IMR-90 (cell line): ENCODE data around the gene DUSP12.
A peak's percentile ranks its signal among the peaks of the same experiment; 100 is the strongest.

Experiments
- CEBPB ChIP-seq: IDR thresholded peaks from 2 replicates; pipeline ENCODE4 v1.6.1; 2012; ENCODE audit warnings: low read depth, low read length, improper control_type of control experiment
- FOS ChIP-seq: fragments of 150-350 bp; IDR thresholded peaks from 2 replicates; pipeline ENCODE4 v1.6.1; 2016; ENCODE audit warnings: low read depth, low read length
- MAFK ChIP-seq: IDR thresholded peaks from 2 replicates; pipeline ENCODE4 v1.6.1; 2012; ENCODE audit warnings: low read depth, low read length, improper control_type of control experiment
- MAZ ChIP-seq: IDR thresholded peaks from 2 replicates; pipeline ENCODE4 v1.6.1; 2012; ENCODE audit warnings: low read depth, mild to moderate bottlenecking, low read length, improper control_type of control experiment, moderate library complexity, borderline replicate concordance
- MXI1 ChIP-seq: IDR thresholded peaks from 2 replicates; pipeline ENCODE4 v1.6.1; 2012; ENCODE audit warnings: low read depth, mild to moderate bottlenecking, low read length, moderate library complexity, borderline replicate concordance
- NFE2L2 ChIP-seq: fragments of 150-350 bp; IDR thresholded peaks from 2 replicates; pipeline ENCODE4 v1.6.1; 2016; ENCODE audit warnings: low read depth, mild to moderate bottlenecking, low read length
- POLR2A ChIP-seq: IDR thresholded peaks from 2 replicates; pipeline ENCODE4 v1.6.1; 2012; ENCODE audit warnings: mild to moderate bottlenecking, low read depth, low read length
- RAD21 ChIP-seq: IDR thresholded peaks from 2 replicates; pipeline ENCODE4 v1.6.1; 2012; ENCODE audit warnings: low read length, improper control_type of control experiment
- RCOR1 ChIP-seq: IDR thresholded peaks from 2 replicates; pipeline ENCODE4 v1.6.1; 2012; ENCODE audit warnings: mild to moderate bottlenecking, low read length, improper control_type of control experiment; ENCODE audit not compliant: insufficient replicate concordance
- RFX5 ChIP-seq: IDR thresholded peaks from 2 replicates; pipeline ENCODE4 v1.8.0; 2012; ENCODE audit warnings: low read depth, mild to moderate bottlenecking, low read length, moderate library complexity
- SMC3 ChIP-seq: fragments of 150-350 bp; IDR thresholded peaks from 2 replicates; pipeline ENCODE4 v1.6.1; 2016; ENCODE audit warnings: low read depth, mild to moderate bottlenecking, antibody characterized with exemption, low read length, moderate library complexity
- TF ChIP-seq, protein P1 (sequence below): conservative IDR thresholded peaks from 2 replicates; pipeline ENCODE4 v1.5.1; 2012; ENCODE audit warnings: mild to moderate bottlenecking, low read depth, low read length, improper control_type of control experiment
- TF ChIP-seq, protein P2 (sequence below): fragments of 150-350 bp; IDR thresholded peaks from 2 replicates; pipeline ENCODE4 v1.6.1; 2016; ENCODE audit warnings: low read depth, mild to moderate bottlenecking, low read length, moderate library complexity, borderline replicate concordance
- TF ChIP-seq, protein P3 (sequence below): fragments of 150-350 bp; IDR thresholded peaks from 2 replicates; pipeline ENCODE4 v1.6.1; 2017; ENCODE audit warnings: mild to moderate bottlenecking, antibody characterized with exemption, low read length, low read depth

DNA sequence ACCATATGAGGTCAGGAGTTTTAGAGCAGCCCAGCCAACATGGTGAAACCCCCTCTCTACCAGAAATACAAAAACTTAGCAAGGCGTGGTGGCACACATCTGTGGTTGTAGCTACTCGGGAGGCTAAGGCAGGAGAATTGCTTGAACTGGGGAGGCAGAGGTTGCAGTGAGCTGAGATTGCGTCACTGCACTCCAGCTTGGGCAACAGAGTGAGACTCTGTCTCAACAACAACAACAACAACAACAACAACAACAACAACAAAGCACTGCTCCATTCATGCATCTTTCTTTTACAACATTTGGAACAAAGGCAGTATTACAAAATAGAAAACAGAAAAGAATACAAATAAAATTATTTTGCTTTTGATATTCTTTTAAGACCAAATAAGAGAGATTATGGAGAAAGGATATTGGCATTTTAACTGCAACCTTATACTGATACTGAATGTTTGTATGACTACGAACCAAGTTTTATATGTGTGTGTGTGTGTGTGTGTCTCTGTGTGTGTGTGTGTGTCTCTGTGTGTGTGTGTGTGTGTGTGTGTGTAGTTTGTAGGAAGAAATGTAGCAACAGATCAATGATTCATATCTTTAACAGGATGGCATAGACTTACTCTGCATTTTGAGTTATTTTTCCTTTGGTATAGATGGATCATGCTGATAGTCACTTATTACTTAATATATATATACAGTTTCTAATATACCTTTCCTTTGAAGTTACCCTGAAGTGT, 41.2 kb downstream of the DUSP12 start:
- TF ChIP-seq, protein P1, sequence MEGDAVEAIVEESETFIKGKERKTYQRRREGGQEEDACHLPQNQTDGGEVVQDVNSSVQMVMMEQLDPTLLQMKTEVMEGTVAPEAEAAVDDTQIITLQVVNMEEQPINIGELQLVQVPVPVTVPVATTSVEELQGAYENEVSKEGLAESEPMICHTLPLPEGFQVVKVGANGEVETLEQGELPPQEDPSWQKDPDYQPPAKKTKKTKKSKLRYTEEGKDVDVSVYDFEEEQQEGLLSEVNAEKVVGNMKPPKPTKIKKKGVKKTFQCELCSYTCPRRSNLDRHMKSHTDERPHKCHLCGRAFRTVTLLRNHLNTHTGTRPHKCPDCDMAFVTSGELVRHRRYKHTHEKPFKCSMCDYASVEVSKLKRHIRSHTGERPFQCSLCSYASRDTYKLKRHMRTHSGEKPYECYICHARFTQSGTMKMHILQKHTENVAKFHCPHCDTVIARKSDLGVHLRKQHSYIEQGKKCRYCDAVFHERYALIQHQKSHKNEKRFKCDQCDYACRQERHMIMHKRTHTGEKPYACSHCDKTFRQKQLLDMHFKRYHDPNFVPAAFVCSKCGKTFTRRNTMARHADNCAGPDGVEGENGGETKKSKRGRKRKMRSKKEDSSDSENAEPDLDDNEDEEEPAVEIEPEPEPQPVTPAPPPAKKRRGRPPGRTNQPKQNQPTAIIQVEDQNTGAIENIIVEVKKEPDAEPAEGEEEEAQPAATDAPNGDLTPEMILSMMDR: no peak
- TF ChIP-seq POLR2A: no peak
- no peak for TF ChIP-seq MAFK
- no peak for TF ChIP-seq RAD21
- TF ChIP-seq NFE2L2: no peak
- no peak for TF ChIP-seq RFX5
- no peak for TF ChIP-seq FOS
- TF ChIP-seq RCOR1: no peak
- no peak for TF ChIP-seq MAZ
- TF ChIP-seq, protein P2, sequence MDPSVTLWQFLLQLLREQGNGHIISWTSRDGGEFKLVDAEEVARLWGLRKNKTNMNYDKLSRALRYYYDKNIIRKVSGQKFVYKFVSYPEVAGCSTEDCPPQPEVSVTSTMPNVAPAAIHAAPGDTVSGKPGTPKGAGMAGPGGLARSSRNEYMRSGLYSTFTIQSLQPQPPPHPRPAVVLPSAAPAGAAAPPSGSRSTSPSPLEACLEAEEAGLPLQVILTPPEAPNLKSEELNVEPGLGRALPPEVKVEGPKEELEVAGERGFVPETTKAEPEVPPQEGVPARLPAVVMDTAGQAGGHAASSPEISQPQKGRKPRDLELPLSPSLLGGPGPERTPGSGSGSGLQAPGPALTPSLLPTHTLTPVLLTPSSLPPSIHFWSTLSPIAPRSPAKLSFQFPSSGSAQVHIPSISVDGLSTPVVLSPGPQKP: no peak
- TF ChIP-seq SMC3: no peak
- TF ChIP-seq CEBPB: peak; percentile 30; the same call in 1 of the 2 replicates
- TF ChIP-seq, protein P3, sequence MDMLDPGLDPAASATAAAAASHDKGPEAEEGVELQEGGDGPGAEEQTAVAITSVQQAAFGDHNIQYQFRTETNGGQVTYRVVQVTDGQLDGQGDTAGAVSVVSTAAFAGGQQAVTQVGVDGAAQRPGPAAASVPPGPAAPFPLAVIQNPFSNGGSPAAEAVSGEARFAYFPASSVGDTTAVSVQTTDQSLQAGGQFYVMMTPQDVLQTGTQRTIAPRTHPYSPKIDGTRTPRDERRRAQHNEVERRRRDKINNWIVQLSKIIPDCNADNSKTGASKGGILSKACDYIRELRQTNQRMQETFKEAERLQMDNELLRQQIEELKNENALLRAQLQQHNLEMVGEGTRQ: no peak
- no peak for TF ChIP-seq MXI1
